ENCODE measurements around the gene NMNAT2. TPM values are rescaled to one million over a fixed set of nuclear protein-coding genes. Genes with fewer than 3 reads are reported as not detected.
A peak's percentile ranks its signal among the peaks of the same experiment; 100 is the strongest.

NMNAT2 gene
- total RNA-seq, 2 donors from 2014 or later, result 1.7 to 5.1 TPM

GRCh38 chr1:183319051-183319450, 99.1 kb downstream of the NMNAT2 start:
- H3K4me1 Mint-ChIP-seq, result peaks cover 18% of the 10 kb centered on the region

GRCh38 chr1:183318433-183318832, 99.7 kb downstream of the NMNAT2 start:
- Histone ChIP-seq H3K27ac (ENCODE audit: low read depth, low read length) (peak overlapping the region; percentile 25), H3K36me3 (ENCODE audit: control insufficient read depth, insufficient read depth, low read length) (no peaks in the 10 kb centered on the region), H3K27me3 (ENCODE audit: control insufficient read depth, insufficient read depth, low read length, poor library complexity, severe bottlenecking) (no peaks in the 10 kb centered on the region), H3K4me1 (ENCODE audit: control insufficient read depth, insufficient read depth, low read length) (peaks cover 9% of the 10 kb centered on the region), H3K9me3 (ENCODE audit: control insufficient read depth, low read length) (no peaks in the 10 kb centered on the region), H3K9ac (ENCODE audit: extremely low read depth, low read length, poor library complexity, severe bottlenecking) (no peak overlapping the region), H3K4me3 (ENCODE audit: low read length) (no peak overlapping the region)
- H3K4me3 Mint-ChIP-seq, result no peak overlapping the region
- H3K4me1 Mint-ChIP-seq, result peaks cover 14% of the 10 kb centered on the region
- no peaks in the 10 kb centered on the region for H3K36me3 Mint-ChIP-seq (ENCODE audit: low read depth)
- peak overlapping the region; percentile 30 for H3K27ac Mint-ChIP-seq
- 0 to 53% methylated on average over 1 to 4 of the region's 4 CpGs for WGBS, 2 experiments (ENCODE audit: insufficient coverage in 1 of 2, insufficient read length in 1 of 2)
- H3K27me3 Mint-ChIP-seq (ENCODE audit: insufficient read depth), result no peaks in the 10 kb centered on the region
- peak; percentile 85 for DNase-seq
- TF ChIP-seq CTCF (conservative IDR thresholded peaks at IDR 0.05), result peak; percentile 67
- H3K9me3 Mint-ChIP-seq, result no peaks in the 10 kb centered on the region

More at GRCh38 chr1:183319051-183319450, 99.1 kb downstream of the NMNAT2 start:
- Mint-ChIP-seq H3K27me3 (ENCODE audit: insufficient read depth) (no peaks in the 10 kb centered on the region), H3K4me3 (no peak overlapping the region), H3K9me3 (no peaks in the 10 kb centered on the region), H3K27ac (no peak overlapping the region), H3K36me3 (ENCODE audit: low read depth) (no peaks in the 10 kb centered on the region)
- 80 to 93% methylated on average over 1 to 4 of the region's 4 CpGs for WGBS, 2 experiments (ENCODE audit: insufficient coverage in 1 of 2, insufficient read length in 1 of 2)
- Histone ChIP-seq H3K4me3 (ENCODE audit: low read length) (no peak overlapping the region), H3K9ac (ENCODE audit: extremely low read depth, low read length, poor library complexity, severe bottlenecking) (no peak overlapping the region), H3K36me3 (ENCODE audit: control insufficient read depth, insufficient read depth, low read length) (no peaks in the 10 kb centered on the region), H3K27me3 (ENCODE audit: control insufficient read depth, insufficient read depth, low read length, poor library complexity, severe bottlenecking) (no peaks in the 10 kb centered on the region), H3K27ac (ENCODE audit: low read depth, low read length) (no peak overlapping the region), H3K9me3 (ENCODE audit: control insufficient read depth, low read length) (no peaks in the 10 kb centered on the region), H3K4me1 (ENCODE audit: control insufficient read depth, insufficient read depth, low read length) (peaks cover 12% of the 10 kb centered on the region)
- no peak for TF ChIP-seq CTCF (conservative IDR thresholded peaks at IDR 0.05)
- DNase-seq, result no peak

GRCh38 chr1:183315991-183316758, 102.0 kb downstream of the NMNAT2 start:
- no peak overlapping the region for H3K27ac Mint-ChIP-seq
- no peaks in the 10 kb centered on the region for H3K9me3 Mint-ChIP-seq

More at GRCh38 chr1:183315991-183316758, 102.0 kb downstream of the NMNAT2 start:
- Histone ChIP-seq H3K4me3 (ENCODE audit: low read length) (no peak overlapping the region), H3K9ac (ENCODE audit: extremely low read depth, low read length, poor library complexity, severe bottlenecking) (no peak overlapping the region), H3K36me3 (ENCODE audit: control insufficient read depth, insufficient read depth, low read length) (no peaks in the 10 kb centered on the region), H3K4me1 (ENCODE audit: control insufficient read depth, insufficient read depth, low read length) (peaks cover 3% of the 10 kb centered on the region), H3K27ac (ENCODE audit: low read depth, low read length) (peak overlapping the region; percentile 89), H3K9me3 (ENCODE audit: control insufficient read depth, low read length) (no peaks in the 10 kb centered on the region), H3K27me3 (ENCODE audit: control insufficient read depth, insufficient read depth, low read length, poor library complexity, severe bottlenecking) (no peaks in the 10 kb centered on the region)
- DNase-seq, result peak; percentile 47
- Mint-ChIP-seq H3K36me3 (ENCODE audit: low read depth) (no peaks in the 10 kb centered on the region), H3K4me3 (no peak overlapping the region), H3K27me3 (ENCODE audit: insufficient read depth) (no peaks in the 10 kb centered on the region), H3K4me1 (peaks cover 12% of the 10 kb centered on the region)
- 60 to 80% methylated on average over 2 to 6 of the region's 6 CpGs for WGBS, 2 experiments (ENCODE audit: insufficient coverage in 1 of 2, insufficient read length in 1 of 2)
- no peak for TF ChIP-seq CTCF (conservative IDR thresholded peaks at IDR 0.05)
